GM06990 (cell line): Measurements from ENCODE around the gene MAD1L1.

Experiments
- DNase-seq: peaks from one replicate; pipeline ENCODE4 v3.0.0-alpha.2; 2011; ENCODE audit not compliant: insufficient read length; ENCODE audit errors: extremely low read depth
- H3K27me3 ChIP-seq: replicated peaks from 2 replicates; pipeline ENCODE4 v1.6.0; 2011; ENCODE audit warnings: low read length; ENCODE audit not compliant: control insufficient read depth, insufficient read depth
- H3K36me3 ChIP-seq: 2 replicates; pipeline ENCODE4 v1.5.1; 2011; ENCODE audit warnings: low read length; ENCODE audit not compliant: control insufficient read depth, insufficient read depth
- H3K4me3 ChIP-seq: replicated peaks from 2 replicates; pipeline ENCODE4 v1.5.1; 2011; ENCODE audit warnings: low read depth, mild to moderate bottlenecking, control low read depth, low read length
- CTCF ChIP-seq: IDR thresholded peaks from 2 replicates; pipeline ENCODE4 v1.5.1; 2011; ENCODE audit warnings: low read length, control low read depth, mild to moderate bottlenecking, inconsistent platforms; ENCODE audit not compliant: insufficient read depth, poor library complexity, severe bottlenecking

Gene MAD1L1

GRCh38 chr7:2253525-2254244 lies 20.9 kb upstream of the MAD1L1 start:
- H3K36me3 ChIP-seq: peaks cover 41% of the 10 kb centered on the region
- TF ChIP-seq CTCF: no peak
- DNase-seq: no peak
- H3K4me3 ChIP-seq: no peak overlapping the region
- no peaks in the 10 kb centered on the region for H3K27me3 ChIP-seq

- Histone ChIP-seq H3K27me3 (no peaks in the 10 kb centered on the region), H3K4me3 (no peak overlapping the region), H3K36me3 (peaks cover 38% of the 10 kb centered on the region)
- no peak for DNase-seq
- no peak for TF ChIP-seq CTCF
Observed at GRCh38 chr7:2253021-2253420, 20.3 kb upstream of the MAD1L1 start.

- Histone ChIP-seq H3K4me3 (no peak overlapping the region), H3K27me3 (no peaks in the 10 kb centered on the region), H3K36me3 (peaks cover 34% of the 10 kb centered on the region)
- no peak for DNase-seq
- TF ChIP-seq CTCF: no peak
Observed at GRCh38 chr7:2251841-2252771, 19.4 kb upstream of the MAD1L1 start.

GRCh38 chr7:2251381-2251780 lies 18.6 kb upstream of the MAD1L1 start:
- Histone ChIP-seq H3K36me3 (peaks cover 31% of the 10 kb centered on the region), H3K4me3 (no peak overlapping the region), H3K27me3 (no peaks in the 10 kb centered on the region)
- no peak for DNase-seq
- no peak for TF ChIP-seq CTCF

- Histone ChIP-seq H3K27me3 (no peaks in the 10 kb centered on the region), H3K4me3 (no peak overlapping the region), H3K36me3 (peaks cover 20% of the 10 kb centered on the region)
- TF ChIP-seq CTCF: no peak
- no peak for DNase-seq
Observed at GRCh38 chr7:2249744-2250323, 17.1 kb upstream of the MAD1L1 start.
